ENCODE results near the gene NARF. TPM values are rescaled to one million over a fixed set of nuclear protein-coding genes. Genes with fewer than 3 reads are reported as not detected.

Gene NARF
- total and polyA plus RNA-seq, 2 donors (not counting 3 experiments of a cell fraction or from before 2014, with no cell fraction given), result 83.4 to 158 TPM

DNA sequence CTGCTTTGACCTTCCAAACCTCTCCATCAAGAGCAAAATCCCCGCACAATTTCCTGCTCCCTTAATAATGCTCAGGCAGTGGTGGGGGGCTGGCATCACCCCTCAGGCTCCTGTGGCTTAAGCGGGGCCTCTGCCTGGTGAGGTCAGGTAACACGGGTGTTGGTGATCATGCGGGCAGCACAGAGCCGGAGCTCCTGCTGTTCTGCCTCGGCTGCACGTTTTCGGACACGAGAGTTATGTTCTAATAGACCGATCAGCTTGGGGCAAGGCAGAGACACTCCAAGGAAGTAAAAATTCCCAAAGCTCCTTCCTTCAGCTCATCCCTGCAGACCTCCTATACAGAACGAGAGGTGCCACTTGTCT is 6.0 kb downstream of the NARF start:
- TF ChIP-seq JUN (IDR thresholded peaks at IDR 0.05; ENCODE audit: borderline replicate concordance, insufficient read depth, insufficient read length, low read depth) (no peak), GATA2 (IDR thresholded peaks at IDR 0.05; ENCODE audit: insufficient read depth, insufficient read length, low read depth, low read length) (no peak), FOS (IDR thresholded peaks at IDR 0.05; ENCODE audit: borderline replicate concordance, insufficient read depth, low read length) (no peak), EZH2 (IDR thresholded peaks at IDR 0.05; ENCODE audit: borderline replicate concordance, low read depth, low read length, severe bottlenecking) (no peak), POLR2A (IDR thresholded peaks at IDR 0.05; ENCODE audit: low read depth, low read length) (no peak), MYC (IDR thresholded peaks at IDR 0.05; ENCODE audit: low read depth, low read length) (no peak), POLR2AphosphoS5 (IDR thresholded peaks at IDR 0.05; ENCODE audit: insufficient read depth, low read depth, low read length) (no peak)
- TF ChIP-seq, protein P1, sequence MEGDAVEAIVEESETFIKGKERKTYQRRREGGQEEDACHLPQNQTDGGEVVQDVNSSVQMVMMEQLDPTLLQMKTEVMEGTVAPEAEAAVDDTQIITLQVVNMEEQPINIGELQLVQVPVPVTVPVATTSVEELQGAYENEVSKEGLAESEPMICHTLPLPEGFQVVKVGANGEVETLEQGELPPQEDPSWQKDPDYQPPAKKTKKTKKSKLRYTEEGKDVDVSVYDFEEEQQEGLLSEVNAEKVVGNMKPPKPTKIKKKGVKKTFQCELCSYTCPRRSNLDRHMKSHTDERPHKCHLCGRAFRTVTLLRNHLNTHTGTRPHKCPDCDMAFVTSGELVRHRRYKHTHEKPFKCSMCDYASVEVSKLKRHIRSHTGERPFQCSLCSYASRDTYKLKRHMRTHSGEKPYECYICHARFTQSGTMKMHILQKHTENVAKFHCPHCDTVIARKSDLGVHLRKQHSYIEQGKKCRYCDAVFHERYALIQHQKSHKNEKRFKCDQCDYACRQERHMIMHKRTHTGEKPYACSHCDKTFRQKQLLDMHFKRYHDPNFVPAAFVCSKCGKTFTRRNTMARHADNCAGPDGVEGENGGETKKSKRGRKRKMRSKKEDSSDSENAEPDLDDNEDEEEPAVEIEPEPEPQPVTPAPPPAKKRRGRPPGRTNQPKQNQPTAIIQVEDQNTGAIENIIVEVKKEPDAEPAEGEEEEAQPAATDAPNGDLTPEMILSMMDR (IDR thresholded peaks at IDR 0.05; ENCODE audit: extremely low read depth in 1 of 2, insufficient read depth in 1 of 2, low read depth in 1 of 2, low read length in 2 of 2), result no peak
- TF ChIP-seq, protein P2, sequence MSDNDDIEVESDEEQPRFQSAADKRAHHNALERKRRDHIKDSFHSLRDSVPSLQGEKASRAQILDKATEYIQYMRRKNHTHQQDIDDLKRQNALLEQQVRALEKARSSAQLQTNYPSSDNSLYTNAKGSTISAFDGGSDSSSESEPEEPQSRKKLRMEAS (IDR thresholded peaks at IDR 0.05; ENCODE audit: insufficient read depth, insufficient read length), result no peak
- BruUV-seq (replicated peaks), result no TSS peak
- dilution Hi-C loops (cut with MboI; ENCODE audit: extremely low pct_ligation_motif_present, low sequenced_read_pairs), result no loop called here

More for the DNA sequence above, 6.0 kb downstream of the NARF start:
- H3K9me3 ChIP-seq (replicated peaks; ENCODE audit: control insufficient read depth, insufficient read depth, low read length), result no peaks in the 10 kb centered on the region
- no peaks in the 10 kb centered on the region for H3K79me2 ChIP-seq (ENCODE audit: control insufficient read depth, insufficient read depth, low read length)
- no peaks in the 10 kb centered on the region for H3K4me1 ChIP-seq (ENCODE audit: control insufficient read depth, extremely low read depth, insufficient read depth, low read length)
- DNase-seq (ENCODE audit: low read depth, low spot score) (no peak), FAIRE-seq (no peak)
- no peaks in the 10 kb centered on the region for H3K9me1 ChIP-seq (replicated peaks; ENCODE audit: control insufficient read depth, extremely low read depth, insufficient read depth, low read length)
- no peak overlapping the region for H3K4me2 ChIP-seq (ENCODE audit: insufficient read depth, low read length)
- H3K27ac ChIP-seq (ENCODE audit: insufficient read depth, low read depth, low read length), result no peak overlapping the region
- H3K9ac ChIP-seq (replicated peaks; ENCODE audit: extremely low read depth, insufficient read depth, low read length), result no peak overlapping the region
- no peaks in the 10 kb centered on the region for H4K20me1 ChIP-seq (replicated peaks; ENCODE audit: control insufficient read depth, extremely low read depth, insufficient read depth, low read length)
- H3K36me3 ChIP-seq (ENCODE audit: control insufficient read depth in 2 of 2, extremely low read depth in 1 of 2, insufficient read depth in 2 of 2, low read length in 2 of 2), result peaks cover 6 to 47% of the 10 kb centered on the region in 2 experiments
- intact Hi-C loops (cut with micrococcal nuclease), result no loop called here
- H2AFZ ChIP-seq (ENCODE audit: low read depth, low read length), result no peak overlapping the region
- ChIA-PET CTCF (no interaction called here), POLR2A (no interaction called here)
- no peak overlapping the region for H3K4me3 ChIP-seq (replicated peaks in 1 of 3; ENCODE audit: insufficient read depth in 1 of 3, low read depth in 1 of 3, low read length in 3 of 3)
- H3K27me3 ChIP-seq (ENCODE audit: control insufficient read depth in 2 of 2, insufficient read depth in 2 of 2, low read length in 2 of 2), result no peaks in the 10 kb centered on the region

Data from endothelial cell of umbilical vein (primary cell).